IPS DF 6.9 (cell line): ENCODE results near the gene MRPL45.
"Not testable (repeated sequence)": the region's sequence is repeated elsewhere in the genome, so short reads cannot be mapped to it uniquely, and the experiment has no call there.

ENCODE experiments used
- DNase-seq: peaks from one replicate; pipeline ENCODE4 v3.0.0-alpha.2; 2013; ENCODE audit warnings: low read depth, low spot score
- H3K27ac ChIP-seq: one replicate; pipeline ENCODE4 v1.5.1; 2013; ENCODE audit warnings: low read length, control low read depth
- H3K27me3 ChIP-seq: 2 replicates; pipeline ENCODE4 v1.6.1; 2013; ENCODE audit warnings: mild to moderate bottlenecking, low read length; ENCODE audit not compliant: control insufficient read depth, insufficient read depth
- H3K36me3 ChIP-seq: 2 replicates; pipeline ENCODE4 v1.6.1; 2013; ENCODE audit warnings: low read length; ENCODE audit not compliant: control insufficient read depth, insufficient read depth
- H3K4me1 ChIP-seq: 2 replicates; pipeline ENCODE4 v1.6.1; 2013; ENCODE audit warnings: low read length; ENCODE audit not compliant: control insufficient read depth, insufficient read depth
- H3K4me3 ChIP-seq: 2 replicates; pipeline ENCODE4 v1.5.1; 2013; ENCODE audit warnings: mild to moderate bottlenecking, low read length
- H3K9me3 ChIP-seq: 2 replicates; pipeline ENCODE4 v1.6.1; 2013; ENCODE audit warnings: low read length, inconsistent platforms; ENCODE audit not compliant: control insufficient read depth, insufficient read depth
- WGBS: extraction: QIAGEN DNeasy Blood & Tissue Kit; methylation state at CpG from one replicate; pipeline ENCODE4 v1.1.7; 2013; ENCODE audit warnings: mixed read lengths, missing lambda C conversion rate; ENCODE audit not compliant: insufficient read length, insufficient coverage; 5-methylcytosine and 5-hydroxymethylcytosine counted together

MRPL45 gene

GRCh38 chr17:38296834-38297517 lies at the start of gene MRPL45:
Gene MRPL45 (plus strand): TSS chr17:38297168. CDS start chr17:38297184, 16 bp downstream.
- peak; percentile 87 for DNase-seq
- not testable (repeated sequence) for H3K27ac ChIP-seq

GRCh38 chr17:38253191-38253590 lies 43.8 kb upstream of the MRPL45 start:
- not testable (repeated sequence) for H3K4me3 ChIP-seq, H3K27ac ChIP-seq, H3K9me3 ChIP-seq, H3K27me3 ChIP-seq, H3K4me1 ChIP-seq, DNase-seq, H3K36me3 ChIP-seq
- WGBS = no CpG with 5 or more reads among the region's 14 CpGs

More at GRCh38 chr17:38296834-38297517, at the start of gene MRPL45:
- peak within 1 kb of the TSS; percentile 88; the same call in 1 of the 2 replicates for H3K4me3 ChIP-seq
- not testable (repeated sequence) for H3K9me3 ChIP-seq, H3K27me3 ChIP-seq, H3K4me1 ChIP-seq, H3K36me3 ChIP-seq
- WGBS = no CpG with 5 or more reads among the region's 48 CpGs

- H3K9me3 ChIP-seq, H3K27me3 ChIP-seq, H3K4me1 ChIP-seq, H3K27ac ChIP-seq, H3K36me3 ChIP-seq, H3K4me3 ChIP-seq, DNase-seq: not testable (repeated sequence)
- WGBS = no CpG with 5 or more reads among the region's 2 CpGs
These were observed 42.6 kb upstream of the MRPL45 start for GRCh38 chr17:38254357-38254756.

GRCh38 chr17:38257013-38257621 lies 39.9 kb upstream of the MRPL45 start:
- H3K27ac ChIP-seq, H3K27me3 ChIP-seq, H3K9me3 ChIP-seq, DNase-seq, H3K4me1 ChIP-seq, H3K36me3 ChIP-seq: not testable (repeated sequence)
- H3K4me3 ChIP-seq = peak overlapping the region; percentile 49; the same call in 1 of the 2 replicates
- WGBS = no CpG with 5 or more reads among the region's 73 CpGs

- H3K4me3 ChIP-seq, H3K9me3 ChIP-seq, DNase-seq, H3K27ac ChIP-seq, H3K36me3 ChIP-seq, H3K4me1 ChIP-seq, H3K27me3 ChIP-seq: not testable (repeated sequence)
- WGBS = no CpG with 5 or more reads among the region's 1 CpG
These were observed 30.9 kb upstream of the MRPL45 start for GRCh38 chr17:38265974-38266506.

GRCh38 chr17:38266571-38266970 lies 30.4 kb upstream of the MRPL45 start:
- not testable (repeated sequence) for H3K27ac ChIP-seq, H3K4me3 ChIP-seq, H3K27me3 ChIP-seq, H3K36me3 ChIP-seq, H3K4me1 ChIP-seq, DNase-seq, H3K9me3 ChIP-seq
- WGBS = no CpG with 5 or more reads among the region's 17 CpGs

GRCh38 chr17:38268138-38268537 lies 28.8 kb upstream of the MRPL45 start:
- H3K27ac ChIP-seq, H3K27me3 ChIP-seq, H3K36me3 ChIP-seq, H3K4me1 ChIP-seq, H3K4me3 ChIP-seq, DNase-seq, H3K9me3 ChIP-seq: not testable (repeated sequence)
- WGBS = no CpG with 5 or more reads among the region's 3 CpGs

GRCh38 chr17:38269045-38269444 lies 27.9 kb upstream of the MRPL45 start:
- H3K27me3 ChIP-seq, H3K4me3 ChIP-seq, DNase-seq, H3K9me3 ChIP-seq, H3K4me1 ChIP-seq, H3K36me3 ChIP-seq, H3K27ac ChIP-seq: not testable (repeated sequence)
- no CpG with 5 or more reads among the region's 1 CpG for WGBS

- H3K4me3 ChIP-seq, H3K36me3 ChIP-seq, H3K9me3 ChIP-seq, DNase-seq, H3K27ac ChIP-seq, H3K27me3 ChIP-seq, H3K4me1 ChIP-seq: not testable (repeated sequence)
These were observed 27.4 kb upstream of the MRPL45 start for GRCh38 chr17:38269552-38269951.

- DNase-seq, H3K27me3 ChIP-seq, H3K4me1 ChIP-seq, H3K27ac ChIP-seq, H3K4me3 ChIP-seq, H3K36me3 ChIP-seq, H3K9me3 ChIP-seq: not testable (repeated sequence)
These were observed 11.0 kb upstream of the MRPL45 start for GRCh38 chr17:38285994-38286393.
